Heart left ventricle (tissue), 13 donors: ENCODE results near the gene BRIX1.

Source experiments
- CTCF ChIP-seq, 12 donors: fragments of 200-600 bp; sonication (generic) in 4 of 12; IDR thresholded peaks; one replicate each; pipeline versions ENCODE4 v1.5.0 to v1.8.0; 2018 to 2022; ENCODE audit warnings: antibody characterized with exemption in 12 of 12, mild to moderate bottlenecking in 5 of 12
- POLR2A ChIP-seq, 2 donors: fragments of 450-650 bp; IDR thresholded peaks; one replicate each; pipeline ENCODE4 v1.6.1; 2017; ENCODE audit warnings: antibody characterized with exemption in 2 of 2, mild to moderate bottlenecking in 2 of 2, moderate library complexity in 2 of 2
- donor health status: ischemic (EF 13 %, LVEDD 7.1; RV severe dilation, severe dysfunction).
- donor health status: DM: no; HTN: yes; CAD: no.
- donor health status: DM: no; HTN: no; CAD: no.
- donor health status: ischemic (EF 25% LVEDD 6.9; RV normal size, moderate dysfunction).
- donor health status: ischemic (EF 25% LVEDD 5.7; RV mildly dilated, moderate dysfunction).
- donor health status: ischemic (EF 35%, LVEDD 5.7; RV mildly dilated, moderate dysfunction).
- donor health status: nonischemic (EF 11% LVEDD 7.7; RV severe dilation, severe dysfunction).
- donor health status: DM: yes; HTN: yes; CAD: no.
- donor health status: PGD.
- donor health status: ischemic (EF 29% LVEDD 5.4; RV normal size, mild dysfunction).
- donor health status: nonischemic (EF 23%, LVEDD 6.1; RV moderate dilation, normal function).

- TF ChIP-seq CTCF (IDR thresholded peaks at IDR 0.05) (no peak), POLR2A (IDR thresholded peaks at IDR 0.05) (no peak)
Measured at GRCh38 chr5:34928267-34928666, 12.8 kb downstream of the BRIX1 start.
